ENCODE data around the gene PHPT1.
"Not testable (repeated sequence)": the region's sequence is repeated elsewhere in the genome, so short reads cannot be mapped to it uniquely, and the experiment has no call there.

PHPT1 gene

GRCh38 chr9:136883670-136884069 lies 34.5 kb downstream of the PHPT1 start:
- not testable (repeated sequence) for DNase-seq (ENCODE audit: low read depth in 2 of 2)

- DNase-seq (ENCODE audit: low read depth in 2 of 2), result peak; percentile 92 to 93
These were observed 36.9 kb downstream of the PHPT1 start, which contains the start of gene TRAF2 for GRCh38 chr9:136885950-136886578. TRAF2 (plus strand) TSS chr9:136886516; CDS start chr9:136898741, 12,225 bp downstream.

GRCh38 chr9:136886610-136887597 lies 37.7 kb downstream of the PHPT1 start:
- no peak for DNase-seq (ENCODE audit: low read depth in 2 of 2)

GRCh38 chr9:136888454-136888853 lies 39.2 kb downstream of the PHPT1 start:
- DNase-seq (ENCODE audit: low read depth in 2 of 2), result no peak

- DNase-seq (ENCODE audit: low read depth in 2 of 2), result no peak
These were observed 40.6 kb downstream of the PHPT1 start for GRCh38 chr9:136889858-136890257.

GRCh38 chr9:136890661-136891060 lies 41.5 kb downstream of the PHPT1 start:
- DNase-seq (ENCODE audit: low read depth in 2 of 2), result no peak

- DNase-seq (ENCODE audit: low read depth in 2 of 2), result no peak
These were observed 46.8 kb downstream of the PHPT1 start for GRCh38 chr9:136896027-136896426.

- DNase-seq (ENCODE audit: low read depth in 2 of 2), result no peak
These were observed 49.4 kb downstream of the PHPT1 start for GRCh38 chr9:136898483-136899100.

- DNase-seq (ENCODE audit: low read depth in 2 of 2), result no peak
These were observed 50.0 kb downstream of the PHPT1 start for GRCh38 chr9:136899196-136899595.

GRCh38 chr9:136900556-136900955 lies 51.3 kb downstream of the PHPT1 start:
- DNase-seq (ENCODE audit: low read depth in 2 of 2), result no peak
